Common myeloid progenitor, CD34-positive (primary cell): ENCODE results near the gene RSPH10B.
"Not testable (repeated sequence)": the region's sequence is repeated elsewhere in the genome, so short reads cannot be mapped to it uniquely, and the experiment has no call there.

Experiments
- CTCF ChIA-PET: fragments of 350-600 bp; sonication (Branson Sonifier 250); formaldehyde crosslinking; loops from one replicate; lab custom pipeline; 2021; ENCODE audit warnings: antibody characterized with exemption; lab: Charles Lee
- POLR2A ChIA-PET: fragments of 350-600 bp; sonication (Branson Sonifier 250); formaldehyde crosslinking; loops from one replicate; lab custom pipeline; 2021; ENCODE audit warnings: antibody characterized with exemption; lab: Charles Lee
- DNase-seq, 3 donors: peaks; one replicate each; pipeline versions ENCODE4 v3.0.0 to v3.0.0-alpha.2; 2013
- H3K27ac ChIP-seq, 2 experiments: 1 replicate in 1 of 2; 2 replicates in 1 of 2; pipeline ENCODE4 v1.7.0; 2013; ENCODE audit warnings: inconsistent platforms in 2 of 2, low read length in 2 of 2, mild to moderate bottlenecking in 2 of 2, low read depth in 1 of 2, moderate library complexity in 1 of 2; ENCODE audit not compliant: severe bottlenecking in 2 of 2, insufficient read depth in 1 of 2, poor library complexity in 1 of 2
- H3K27me3 ChIP-seq, 5 experiments: replicated peaks in 2 of 5; 1 replicate in 3 of 5; 2 replicates in 2 of 5; pipeline versions ENCODE4 v1.6.1 to v1.7.0; 2013; ENCODE audit warnings: low read length in 4 of 5, mild to moderate bottlenecking in 2 of 5, moderate library complexity in 2 of 5, inconsistent platforms in 1 of 5; ENCODE audit not compliant: insufficient read depth in 5 of 5, control insufficient read depth in 4 of 5
- H3K36me3 ChIP-seq, 4 experiments: 1 replicate in 2 of 4; 2 replicates in 2 of 4; pipeline versions ENCODE4 v1.6.1 to v1.7.0; 2013; ENCODE audit warnings: low read length in 3 of 4, control low read depth in 1 of 4, mild to moderate bottlenecking in 1 of 4; ENCODE audit not compliant: control insufficient read depth in 4 of 4, insufficient read depth in 4 of 4
- H3K4me1 ChIP-seq, 4 experiments: 1 replicate in 3 of 4; 2 replicates in 1 of 4; pipeline versions ENCODE4 v1.6.1 to v1.7.1; 2013; ENCODE audit warnings: low read length in 3 of 4, mild to moderate bottlenecking in 3 of 4, control low read depth in 1 of 4, inconsistent platforms in 1 of 4, moderate library complexity in 1 of 4; ENCODE audit not compliant: control insufficient read depth in 4 of 4, insufficient read depth in 4 of 4; ENCODE audit errors: control extremely low read depth in 1 of 4
- H3K4me3 ChIP-seq, 7 experiments: 1 replicate in 4 of 7; 2 replicates in 3 of 7; pipeline versions ENCODE4 v1.5.1 to v1.7.0; 2013; ENCODE audit warnings: mild to moderate bottlenecking in 7 of 7, low read length in 6 of 7, moderate library complexity in 6 of 7, inconsistent platforms in 2 of 7, low read depth in 2 of 7, control low read depth in 1 of 7; ENCODE audit not compliant: insufficient read depth in 4 of 7, control insufficient read depth in 1 of 7; ENCODE audit errors: extremely low read depth in 1 of 7
- H3K9me3 ChIP-seq, 5 experiments: 1 replicate in 4 of 5; 2 replicates in 1 of 5; pipeline versions ENCODE4 v1.6.1 to v1.7.1; 2013; ENCODE audit warnings: low read length in 4 of 5, mild to moderate bottlenecking in 2 of 5, inconsistent platforms in 1 of 5, low read depth in 1 of 5, moderate library complexity in 1 of 5; ENCODE audit not compliant: control insufficient read depth in 4 of 5, insufficient read depth in 2 of 5; ENCODE audit errors: control extremely low read depth in 1 of 5
- WGBS: methylation state at CpG from one replicate; pipeline ENCODE4 v1.1.5; 2013; ENCODE audit not compliant: insufficient coverage; 5-methylcytosine and 5-hydroxymethylcytosine counted together

The RSPH10B gene

DNA sequence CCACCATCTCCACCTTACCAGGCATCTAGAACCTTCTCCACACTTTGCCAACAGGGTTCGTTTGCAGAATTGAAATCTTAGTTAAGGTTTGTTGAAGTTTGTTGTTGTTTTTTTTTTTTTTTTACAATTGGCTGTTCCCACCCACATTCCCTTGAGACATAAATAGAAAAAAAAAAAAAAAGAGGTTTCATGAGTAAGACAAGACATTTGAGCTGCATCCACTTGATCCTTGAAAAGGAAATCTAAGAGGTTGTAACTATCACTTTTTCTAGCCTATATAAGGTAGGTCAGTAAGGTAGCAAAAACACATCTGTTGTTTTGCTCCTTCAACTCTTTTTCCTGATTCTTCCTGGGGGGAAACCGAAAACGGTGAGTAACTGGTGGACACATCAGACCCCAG lies 90.9 kb downstream of the RSPH10B start:
- DNase-seq, H3K36me3 ChIP-seq, CTCF ChIA-PET, H3K4me1 ChIP-seq, POLR2A ChIA-PET, H3K27me3 ChIP-seq, H3K9me3 ChIP-seq, H3K4me3 ChIP-seq, H3K27ac ChIP-seq: not testable (repeated sequence)
- WGBS: 92% methylated on average over 2 of the region's 3 CpGs
